ENCODE results near the gene GNAO1. TPM values are rescaled to one million over a fixed set of nuclear protein-coding genes. Genes with fewer than 3 reads are reported as not detected.

GNAO1 gene
- total RNA-seq, 4 donors from 2014 or later, result 0.50 to 1.5 (median 0.66) TPM

- Histone ChIP-seq H3K36me3 (no peaks in the 10 kb centered on the region), H3K4me1 (peaks cover 36 to 72% (median 37%) of the 10 kb centered on the region in 3 donors), H3K4me3 (no peak overlapping the region), H3K27me3 (no peaks in the 10 kb centered on the region), H3K9me3 (no peaks in the 10 kb centered on the region), H3K27ac (no peak overlapping the region)
- TF ChIP-seq, protein P1, sequence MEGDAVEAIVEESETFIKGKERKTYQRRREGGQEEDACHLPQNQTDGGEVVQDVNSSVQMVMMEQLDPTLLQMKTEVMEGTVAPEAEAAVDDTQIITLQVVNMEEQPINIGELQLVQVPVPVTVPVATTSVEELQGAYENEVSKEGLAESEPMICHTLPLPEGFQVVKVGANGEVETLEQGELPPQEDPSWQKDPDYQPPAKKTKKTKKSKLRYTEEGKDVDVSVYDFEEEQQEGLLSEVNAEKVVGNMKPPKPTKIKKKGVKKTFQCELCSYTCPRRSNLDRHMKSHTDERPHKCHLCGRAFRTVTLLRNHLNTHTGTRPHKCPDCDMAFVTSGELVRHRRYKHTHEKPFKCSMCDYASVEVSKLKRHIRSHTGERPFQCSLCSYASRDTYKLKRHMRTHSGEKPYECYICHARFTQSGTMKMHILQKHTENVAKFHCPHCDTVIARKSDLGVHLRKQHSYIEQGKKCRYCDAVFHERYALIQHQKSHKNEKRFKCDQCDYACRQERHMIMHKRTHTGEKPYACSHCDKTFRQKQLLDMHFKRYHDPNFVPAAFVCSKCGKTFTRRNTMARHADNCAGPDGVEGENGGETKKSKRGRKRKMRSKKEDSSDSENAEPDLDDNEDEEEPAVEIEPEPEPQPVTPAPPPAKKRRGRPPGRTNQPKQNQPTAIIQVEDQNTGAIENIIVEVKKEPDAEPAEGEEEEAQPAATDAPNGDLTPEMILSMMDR (IDR thresholded peaks at IDR 0.05), result no peak
- no peak for TF ChIP-seq POLR2A (IDR thresholded peaks at IDR 0.05)
- DNase-seq, result no peak
- WGBS, 2 donors, result 70 to 79% methylated on average over 5 to 9 of the region's 11 CpGs
- intact Hi-C loops (cut with DNase I), result no loop called here
Measured at GRCh38 chr16:56337131-56337857, 146.0 kb downstream of the GNAO1 start.

DNA sequence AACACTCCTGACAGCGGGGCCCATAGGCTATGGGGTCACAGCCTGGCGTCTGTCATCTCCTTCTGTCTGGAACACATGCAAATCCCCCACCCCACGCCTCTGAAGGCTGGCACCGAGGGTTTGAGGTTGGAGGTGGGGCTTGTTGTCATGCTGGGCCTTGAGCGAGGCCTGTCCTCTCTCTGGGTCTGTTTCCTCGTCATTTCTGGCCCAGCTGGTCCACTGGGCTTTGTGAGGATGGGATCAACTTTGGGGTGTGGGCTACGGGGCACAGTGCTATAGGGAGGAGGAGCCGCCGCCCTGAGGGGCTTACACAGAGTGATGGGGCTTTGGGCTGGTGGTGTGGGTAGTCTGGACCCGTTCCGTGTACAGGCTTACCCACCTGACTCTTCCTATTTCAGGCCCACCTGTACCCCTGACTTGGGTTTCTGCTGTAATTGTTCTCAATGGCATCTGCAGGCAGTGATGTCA is 146.6 kb downstream of the GNAO1 start:
- no peaks in the 10 kb centered on the region for H3K36me3 ChIP-seq
- no peak overlapping the region for H3K4me3 ChIP-seq
- H3K27ac ChIP-seq, result no peak overlapping the region
- TF ChIP-seq POLR2A (IDR thresholded peaks at IDR 0.05), result no peak
- TF ChIP-seq, protein P1 (IDR thresholded peaks at IDR 0.05), result no peak
- H3K9me3 ChIP-seq, result no peaks in the 10 kb centered on the region
- peaks cover 33 to 68% (median 37%) of the 10 kb centered on the region in 3 donors for H3K4me1 ChIP-seq
- no peaks in the 10 kb centered on the region for H3K27me3 ChIP-seq
- intact Hi-C loops (cut with DNase I), result no loop called here
- WGBS, 2 donors, result 60% methylated on average over 1 of the region's 11 CpGs; no CpG with 5 or more reads in 1 of the 2 donors
- no peak for DNase-seq

GRCh38 chr16:56338566-56339318 is 147.5 kb downstream of the GNAO1 start:
- peaks cover 31 to 65% (median 33%) of the 10 kb centered on the region in 3 donors for H3K4me1 ChIP-seq
- no peak for DNase-seq
- H3K27ac ChIP-seq, result no peak overlapping the region
- H3K9me3 ChIP-seq, result no peaks in the 10 kb centered on the region
- H3K27me3 ChIP-seq, result no peaks in the 10 kb centered on the region
- H3K36me3 ChIP-seq, result no peaks in the 10 kb centered on the region
- 89 to 93% methylated on average over 6 to 12 of the region's 17 CpGs for WGBS, 2 donors
- intact Hi-C loops (cut with DNase I), result no loop called here
- TF ChIP-seq, protein P1 (IDR thresholded peaks at IDR 0.05), result no peak
- TF ChIP-seq POLR2A (IDR thresholded peaks at IDR 0.05), result no peak
- H3K4me3 ChIP-seq, result no peak overlapping the region

- intact Hi-C loops (cut with DNase I), result no loop called here
- H3K4me3 ChIP-seq, result no peak overlapping the region
- 94 to 96% methylated on average over 2 to 8 of the region's 17 CpGs for WGBS, 2 donors
- H3K9me3 ChIP-seq, result no peaks in the 10 kb centered on the region
- no peaks in the 10 kb centered on the region for H3K27me3 ChIP-seq
- H3K4me1 ChIP-seq, result peaks cover 24 to 65% (median 25%) of the 10 kb centered on the region in 3 donors
- H3K27ac ChIP-seq, result no peak overlapping the region
- no peak for DNase-seq
- TF ChIP-seq POLR2A (IDR thresholded peaks at IDR 0.05), result no peak
- TF ChIP-seq, protein P1 (IDR thresholded peaks at IDR 0.05), result no peak
- no peaks in the 10 kb centered on the region for H3K36me3 ChIP-seq
Measured at GRCh38 chr16:56339431-56340195, 148.3 kb downstream of the GNAO1 start.

Measured in esophagus squamous epithelium (tissue), 5 donors.